Left colon (tissue), 2 donors: ENCODE measurements around the gene ANKS1A. TPM values are rescaled to one million over a fixed set of nuclear protein-coding genes. Genes with fewer than 3 reads are reported as not detected.
"Not testable (repeated sequence)": the region's sequence is repeated elsewhere in the genome, so short reads cannot be mapped to it uniquely, and the experiment has no call there.

Experiments used
- ATAC-seq: fragments of 200-7000 bp; cut with Tn5 transposase; one replicate; pipeline ENCODE4 v1.9.1; 2020; ENCODE audit warnings: mild to moderate bottlenecking, moderate library complexity
- DNase-seq, 2 donors: peaks; one replicate each; pipeline ENCODE4 v3.0.0-alpha.2; 2020
- intact Hi-C, 2 donors: fragments of 100-400 bp; cut with DNase I in 1 of 2; cut with micrococcal nuclease in 1 of 2; formaldehyde crosslinking; loops; one replicate each; pipeline versions ENCODE4 v1.11.2 to v1.14.0; 2022; cut with DNase I, micrococcal nuclease
- total RNA-seq, 2 donors: library from RNA; stranded (reverse); fragmentation: NEBNext Ultra II Directional; extraction: Animal tissue kit (Norgen Biotek cat#: 25700); gene quantifications; one replicate each; pipeline ENCODE4 v1.2.1, GENCODE V29; 2021
- donor health status: DM: no; HTN: no; CAD: no.
- donor health status: DM: yes; HTN: yes; CAD: no.

The ANKS1A gene
- total RNA-seq, 2 donors from 2014 or later, result 31.8 to 32.0 TPM

GRCh38 chr6:34979994-34980393 lies 90.9 kb downstream of the ANKS1A start:
- ATAC-seq, result no peak
- no peak for DNase-seq
- intact Hi-C loops, result loop anchor here in 1 of 2 donors (10.0 kb wide), 1 partner anchor 165 kb away; the partner anchor contains the start of gene TCP11

- DNase-seq (no peak), ATAC-seq (no peak)
- intact Hi-C loops, result loop anchor here in 1 of 2 donors (10.0 kb wide), 1 partner anchor 163 kb away; the partner anchor contains the start of gene TCP11
These were observed 92.3 kb downstream of the ANKS1A start for GRCh38 chr6:34981366-34981765.

- no peak for DNase-seq
- intact Hi-C loops, result loop anchor here in 1 of 2 donors (10.0 kb wide), 1 partner anchor 163 kb away; the partner anchor contains the start of gene TCP11
- ATAC-seq, result no peak
These were observed 92.9 kb downstream of the ANKS1A start for GRCh38 chr6:34981951-34982350.

GRCh38 chr6:34982424-34982852 lies 93.4 kb downstream of the ANKS1A start:
- intact Hi-C loops, result loop anchor here in 1 of 2 donors (10.0 kb wide), 1 partner anchor 162 kb away; the partner anchor contains the start of gene TCP11
- peak; percentile 42 for ATAC-seq
- DNase-seq, result no peak

- DNase-seq (no peak), ATAC-seq (no peak)
- intact Hi-C loops, result loop anchor here in 1 of 2 donors (10.0 kb wide), 1 partner anchor 160 kb away; the partner anchor contains the start of gene TCP11
These were observed 95.4 kb downstream of the ANKS1A start for GRCh38 chr6:34984416-34984815.

GRCh38 chr6:34985236-34985635 lies 96.2 kb downstream of the ANKS1A start:
- intact Hi-C loops, result loop anchor here in 1 of 2 donors (10.0 kb wide), 1 partner anchor 160 kb away; the partner anchor contains the start of gene TCP11
- ATAC-seq (no peak), DNase-seq (no peak)

- ATAC-seq (peak; percentile 83), DNase-seq (peak; percentile 43 to 73)
- intact Hi-C loops, result loop anchor here (2.0 to 10.0 kb wide), 2 partner anchors 152 to 158 kb away; partner anchors contain the start of gene TCP11 (in 1 of the 2)
These were observed 97.8 kb downstream of the ANKS1A start for GRCh38 chr6:34986845-34987246.

GRCh38 chr6:34987506-34987905 lies 98.5 kb downstream of the ANKS1A start:
- ATAC-seq, result no peak
- intact Hi-C loops, result loop anchor here (2.0 to 10.0 kb wide), 2 partner anchors 151 to 157 kb away; partner anchors contain the start of gene TCP11 (in 1 of the 2)
- DNase-seq, result no peak

- intact Hi-C loops, result no loop called here
- ATAC-seq (no peak), DNase-seq (no peak)
These were observed 102.0 kb downstream of the ANKS1A start for GRCh38 chr6:34990971-34991560.

GRCh38 chr6:34992376-34992775 lies 103.3 kb downstream of the ANKS1A start:
- DNase-seq, result no peak
- intact Hi-C loops, result no loop called here
- no peak for ATAC-seq

- ATAC-seq (no peak), DNase-seq (no peak)
- intact Hi-C loops, result no loop called here
These were observed 104.2 kb downstream of the ANKS1A start for GRCh38 chr6:34993213-34993612.

- ATAC-seq, result no peak
- intact Hi-C loops, result no loop called here
- DNase-seq, result no peak
These were observed 105.6 kb downstream of the ANKS1A start for GRCh38 chr6:34994693-34995092.

GRCh38 chr6:34998417-34998816 lies 109.4 kb downstream of the ANKS1A start:
- DNase-seq, ATAC-seq, intact Hi-C loops: not testable (repeated sequence)

GRCh38 chr6:34999153-34999552 lies 110.1 kb downstream of the ANKS1A start:
- intact Hi-C loops, DNase-seq, ATAC-seq: not testable (repeated sequence)

GRCh38 chr6:34999962-35000361 lies 110.9 kb downstream of the ANKS1A start:
- ATAC-seq, DNase-seq, intact Hi-C loops: not testable (repeated sequence)

- intact Hi-C loops, DNase-seq, ATAC-seq: not testable (repeated sequence)
These were observed 112.3 kb downstream of the ANKS1A start for GRCh38 chr6:35001349-35001748.

GRCh38 chr6:35003886-35004530 lies 115.0 kb downstream of the ANKS1A start:
- DNase-seq, intact Hi-C loops, ATAC-seq: not testable (repeated sequence)

GRCh38 chr6:35007016-35007415 lies 118.0 kb downstream of the ANKS1A start:
- intact Hi-C loops, result no loop called here
- no peak for ATAC-seq
- no peak for DNase-seq

- intact Hi-C loops, result no loop called here
- DNase-seq (no peak), ATAC-seq (no peak)
These were observed 119.8 kb downstream of the ANKS1A start for GRCh38 chr6:35008858-35009257.
